Stimulated activated CD4-positive, alpha-beta T cell treated with anti-CD3 and anti-CD28 coated beads, Interleukin-15, amount 100 ng/mL, for 1 hour (primary cell): ENCODE results near the gene MMP3.
"Not testable (repeated sequence)": the region's sequence is repeated elsewhere in the genome, so short reads cannot be mapped to it uniquely, and the experiment has no call there.

Experiments used
- DNase-seq, 2 donors: peaks; one replicate each; pipeline ENCODE4 v3.0.0-alpha.2; 2020; ENCODE audit warnings: low read depth in 1 of 2, low spot score in 1 of 2

MMP3 gene

GRCh38 chr11:102843489-102843888 is at the start of gene MMP3:
Gene MMP3, minus strand, starts transcription at chr11:102843609. Its CDS starts 63 bp downstream, at chr11:102843546.
- no peak for DNase-seq

- no peak for DNase-seq
These were observed 48.3 kb upstream of the MMP3 start for GRCh38 chr11:102891736-102892135.

- no peak for DNase-seq
These were observed 43.6 kb upstream of the MMP3 start for GRCh38 chr11:102886999-102887398.

DNA sequence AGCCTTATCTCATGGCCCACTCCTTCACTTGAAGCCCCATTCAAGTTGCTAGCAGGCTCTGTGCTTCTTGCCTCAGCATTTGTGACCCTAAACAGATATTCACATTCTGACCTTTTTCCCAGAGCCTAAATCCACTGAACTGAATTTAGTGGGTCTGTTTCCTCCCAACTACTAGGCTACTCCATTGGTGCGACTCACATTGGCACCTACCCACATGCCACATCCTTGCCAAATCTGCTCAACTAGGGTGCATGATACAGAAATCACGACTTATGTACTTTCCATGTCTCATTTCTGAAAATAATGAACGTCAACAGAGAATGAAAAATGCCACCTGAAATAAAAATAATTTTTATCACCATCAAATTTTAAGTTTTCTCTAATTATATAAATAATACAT is 39.7 kb upstream of the MMP3 start:
- no peak for DNase-seq

GRCh38 chr11:102882389-102883024 is 39.1 kb upstream of the MMP3 start:
- no peak for DNase-seq

DNA sequence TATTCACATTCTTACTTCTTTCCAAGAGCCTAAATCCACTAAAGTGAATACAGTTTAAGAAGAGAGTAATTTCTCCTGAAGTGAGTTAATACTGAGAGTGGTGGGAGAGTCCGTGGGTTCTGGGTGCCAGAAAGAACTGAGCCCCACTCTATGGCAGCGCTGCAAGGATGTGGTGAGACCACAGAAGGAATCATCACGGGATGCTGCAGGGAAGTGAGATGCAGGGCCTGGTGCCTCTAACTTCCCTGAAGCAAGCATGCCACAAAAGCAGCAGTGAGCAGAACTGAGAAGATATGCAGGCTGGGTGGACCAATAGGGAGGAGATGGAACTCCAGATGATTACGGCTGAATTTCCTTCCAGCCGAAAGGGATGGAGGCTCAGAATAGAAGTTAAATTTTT is 36.4 kb upstream of the MMP3 start:
- DNase-seq: no peak

DNA sequence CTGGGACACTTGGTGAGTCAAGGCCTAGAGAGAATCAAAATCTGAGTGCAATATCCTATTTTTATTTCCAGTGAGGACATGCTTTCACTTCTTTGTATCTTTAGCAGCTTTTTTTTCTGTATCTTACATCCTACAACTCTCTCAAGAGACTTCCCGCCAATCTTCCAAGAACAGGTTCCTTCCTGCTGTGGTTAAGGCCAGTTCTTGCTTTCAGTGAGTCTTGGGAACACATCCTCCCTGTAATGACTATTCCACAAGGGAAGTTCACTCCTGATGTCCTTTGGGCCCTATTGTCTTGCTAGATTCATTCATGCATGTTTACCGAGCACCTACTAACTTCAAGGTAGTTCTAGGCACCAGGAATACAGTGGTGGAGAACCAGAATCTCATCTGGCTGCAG is 35.2 kb upstream of the MMP3 start:
- DNase-seq: no peak

- DNase-seq: no peak
These were observed 31.4 kb upstream of the MMP3 start, which contains the start of gene MMP12 for GRCh38 chr11:102874852-102875251. Gene MMP12, minus strand, starts transcription at chr11:102874982. Its CDS starts 45 bp downstream, at chr11:102874937.

GRCh38 chr11:102869354-102869964 is 26.1 kb upstream of the MMP3 start:
- not testable (repeated sequence) for DNase-seq

DNA sequence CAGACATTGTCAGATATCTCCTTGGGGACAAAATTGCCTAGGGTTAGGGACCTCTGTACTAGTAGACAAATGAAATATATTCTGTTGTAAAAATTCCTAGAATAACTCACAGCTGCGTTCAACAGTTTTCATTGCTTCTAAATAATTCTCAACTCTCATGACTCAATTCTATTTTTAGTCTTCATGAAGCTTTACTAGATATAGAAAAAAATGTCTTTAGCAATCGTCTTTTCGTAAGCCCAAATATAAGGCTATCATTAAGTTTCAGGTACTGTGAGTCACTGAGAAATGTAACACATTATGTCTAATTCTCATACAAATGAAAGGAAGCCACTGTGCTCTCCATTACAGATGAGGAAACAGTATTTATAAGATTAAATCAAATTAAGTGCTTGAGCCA is 24.9 kb upstream of the MMP3 start:
- DNase-seq: no peak

GRCh38 chr11:102864724-102865123 is 21.3 kb upstream of the MMP3 start:
- DNase-seq: no peak

DNA sequence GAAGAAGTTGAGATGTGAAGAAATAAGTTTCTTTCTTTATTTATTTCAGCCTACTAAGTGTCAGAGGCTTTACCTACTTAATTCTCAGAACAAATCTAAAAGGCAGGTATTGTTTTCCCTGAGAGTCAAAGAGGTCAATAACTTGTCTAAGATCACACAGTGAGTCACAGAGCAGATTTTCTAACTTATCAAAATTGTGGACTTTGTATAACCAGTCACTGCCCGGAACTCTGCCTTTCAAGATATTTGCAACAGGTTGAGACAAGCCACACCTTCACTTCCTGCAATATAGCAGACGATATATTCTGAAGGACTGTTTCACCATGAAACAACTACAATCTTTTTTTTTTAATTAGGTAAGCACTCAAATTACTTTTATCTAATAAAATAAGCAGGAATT is 10.5 kb upstream of the MMP3 start:
- no peak for DNase-seq

DNA sequence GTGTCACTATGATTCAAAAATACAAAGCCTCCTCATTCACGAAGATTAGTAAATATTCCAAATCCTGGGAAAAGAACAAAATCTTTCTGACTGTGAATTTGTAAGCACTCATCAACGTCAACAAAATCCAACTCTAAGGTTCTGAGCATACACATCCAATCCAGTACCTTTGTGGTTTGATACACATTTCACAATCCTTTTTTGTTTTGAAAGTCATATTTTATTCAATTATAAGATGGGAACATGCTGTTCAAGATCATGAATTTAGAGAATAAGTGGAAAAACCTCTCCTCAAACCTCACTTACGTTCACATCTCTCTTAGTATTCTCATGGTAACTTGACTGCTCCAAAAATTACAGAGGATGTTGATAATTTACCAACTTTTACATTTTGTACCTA is 9.6 kb upstream of the MMP3 start:
- DNase-seq: no peak

DNA sequence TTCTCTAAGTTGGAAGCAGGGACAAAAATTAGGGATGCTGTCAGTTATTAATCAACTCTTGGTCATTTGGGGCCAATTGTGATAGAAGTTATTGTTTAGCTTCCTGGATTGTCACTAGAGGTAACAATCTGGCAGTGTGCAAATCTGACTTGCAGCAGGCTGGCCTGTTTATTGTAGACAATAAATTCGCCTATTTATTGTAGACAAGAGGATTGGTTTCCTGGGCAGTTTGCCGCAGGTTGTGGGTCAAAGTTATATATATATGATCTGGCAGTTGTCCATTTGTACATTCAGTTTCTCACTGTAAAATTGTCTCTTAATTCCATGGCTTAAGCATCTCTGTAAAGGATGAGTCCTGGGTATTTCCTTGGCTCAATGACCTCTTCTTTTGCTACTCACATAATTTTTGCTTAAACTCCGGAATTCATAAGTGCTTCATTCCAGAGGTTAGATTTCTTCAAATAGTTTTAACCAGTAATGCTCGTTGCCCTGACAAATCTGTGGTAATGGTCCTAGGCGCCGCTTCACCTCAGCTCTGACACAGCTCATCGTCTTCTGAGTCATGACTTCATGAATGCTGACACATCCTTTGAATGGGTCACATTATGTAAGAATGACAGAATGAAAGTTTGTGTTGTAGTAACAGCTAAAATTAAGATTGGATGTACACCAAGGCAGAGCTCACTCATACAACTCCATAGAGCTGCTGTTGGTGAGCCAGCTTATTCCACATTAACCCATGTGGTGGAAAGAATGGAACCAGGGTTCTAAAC is 7.8 kb upstream of the MMP3 start:
- no peak for DNase-seq

- no peak for DNase-seq
These were observed 5.9 kb upstream of the MMP3 start for GRCh38 chr11:102849311-102849710.

- no peak for DNase-seq
These were observed 2.9 kb upstream of the MMP3 start for GRCh38 chr11:102846292-102846691.

DNA sequence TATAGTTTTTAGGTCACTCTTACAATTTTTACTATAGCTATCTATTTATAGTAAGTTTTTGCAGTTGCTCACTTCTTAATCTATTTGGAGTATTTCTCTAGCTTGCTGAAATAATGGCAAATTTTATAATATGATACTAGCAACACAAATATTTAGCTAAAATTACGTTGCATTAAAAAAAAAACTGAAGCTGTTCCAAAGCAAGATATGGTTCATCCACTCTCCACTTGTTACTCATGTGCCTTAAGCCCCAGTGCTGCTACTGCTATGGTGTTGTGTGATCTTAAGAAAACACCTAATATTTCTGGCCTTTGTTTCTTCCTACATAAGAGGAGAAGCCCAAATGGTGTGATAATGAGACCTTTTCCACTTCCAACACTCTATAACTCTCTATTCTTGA is 479 bp downstream of the MMP3 start:
- DNase-seq: no peak

DNA sequence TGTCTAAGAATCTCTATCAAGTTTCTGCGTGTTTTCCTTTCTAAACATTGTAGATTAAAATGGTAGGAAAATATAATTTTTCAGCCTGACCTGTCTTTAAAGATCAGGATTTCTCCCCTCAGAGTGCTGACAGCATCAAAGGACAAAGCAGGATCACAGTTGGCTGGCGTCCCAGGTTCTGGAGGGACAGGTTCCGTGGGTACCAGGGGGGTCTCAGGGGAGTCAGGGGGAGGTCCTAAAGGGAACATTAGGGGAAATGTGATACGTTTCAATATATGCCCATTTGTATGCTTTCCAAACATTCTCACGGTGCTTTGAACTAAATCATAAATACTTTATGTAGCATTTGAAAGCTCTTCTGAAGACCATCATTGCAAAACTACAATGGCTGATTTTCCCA is 3.4 kb downstream of the MMP3 start:
- DNase-seq: no peak

DNA sequence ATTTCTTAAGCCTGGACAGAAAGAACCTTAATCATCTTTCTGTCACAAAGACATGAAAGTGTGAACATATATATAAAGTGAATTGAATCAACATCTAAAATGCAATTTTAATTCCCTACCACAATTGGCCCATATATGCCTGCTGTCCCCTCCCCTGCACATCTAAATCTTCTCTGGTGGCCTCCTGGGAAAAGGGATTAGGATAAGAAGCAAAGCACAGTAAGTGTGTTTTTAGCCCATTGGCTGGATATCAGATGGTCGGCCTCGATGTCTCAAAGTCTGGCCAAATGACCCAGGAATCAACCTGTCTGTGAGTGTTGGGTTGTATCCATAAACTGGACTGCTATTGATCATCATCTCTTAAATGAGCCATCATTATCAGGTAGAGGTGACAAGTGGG is 5.8 kb downstream of the MMP3 start:
- DNase-seq: no peak

DNA sequence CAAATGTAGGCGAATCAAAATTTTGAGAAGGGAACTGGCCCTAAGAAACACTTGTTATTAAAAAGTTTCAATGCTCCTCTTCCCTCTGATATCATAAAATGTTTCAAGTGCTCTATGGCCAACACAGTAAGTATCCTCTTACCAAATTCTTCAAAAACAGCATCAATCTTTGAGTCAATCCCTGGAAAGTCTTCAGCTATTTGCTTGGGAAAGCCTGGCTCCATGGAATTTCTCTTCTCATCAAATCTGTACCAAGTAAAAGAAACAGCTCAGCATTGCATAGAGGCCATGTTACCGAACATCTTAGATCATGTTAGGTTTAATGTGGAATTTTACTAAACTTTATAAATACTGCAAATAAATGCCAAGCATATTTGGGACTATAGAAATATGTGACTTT is 6.3 kb downstream of the MMP3 start:
- DNase-seq: no peak

- no peak for DNase-seq
These were observed 7.0 kb downstream of the MMP3 start for GRCh38 chr11:102836290-102836875.

DNA sequence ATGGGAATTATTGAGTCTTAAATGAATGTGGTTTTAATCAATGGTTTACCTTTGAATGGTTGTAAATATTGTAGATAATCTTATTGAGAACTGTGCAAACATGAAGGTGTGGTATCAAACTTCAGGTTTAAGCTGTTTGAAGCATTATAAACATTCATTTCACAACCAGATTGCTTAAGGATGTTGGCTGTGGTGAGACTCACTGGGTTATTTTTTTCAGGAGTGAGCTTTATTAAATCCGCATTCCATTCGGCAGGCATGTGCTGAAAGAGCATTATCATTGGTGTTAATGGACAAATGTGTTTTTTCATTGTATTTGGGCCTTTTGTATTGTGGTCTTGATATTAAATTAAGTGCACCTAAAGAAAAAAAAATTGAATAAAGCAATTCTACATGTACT is 9.7 kb downstream of the MMP3 start:
- DNase-seq: no peak
